OCI-LY3 (cell line): ENCODE data around the gene TMEM178B.

Experiments
- H2AFZ ChIP-seq: fragments of 200-600, 300-600 bp; shearing (Covaris generic); 2 replicates; pipeline ENCODE4 v1.6.0; 2014; ENCODE audit warnings: antibody characterized with exemption, low read depth, low read length
- H3K27ac ChIP-seq: fragments of 200-600, 300-600 bp; sonication (generic); 2 replicates; pipeline ENCODE4 v1.5.1; 2014; ENCODE audit warnings: mild to moderate bottlenecking, low read length, moderate library complexity, mixed read lengths
- H3K27me3 ChIP-seq: fragments of 200-600, 300-600 bp; sonication (generic); 2 replicates; pipeline ENCODE4 v1.6.1; 2014; ENCODE audit warnings: low read depth, low read length, mixed read lengths
- H3K36me3 ChIP-seq: fragments of 200-600, 300-600 bp; sonication (generic); replicated peaks from 2 replicates; pipeline ENCODE3; 2014; ENCODE audit warnings: low read depth, low read length, mixed read lengths
- H3K4me1 ChIP-seq: fragments of 300-600, 200-600 bp; sonication (generic); 2 replicates; pipeline ENCODE4 v1.6.1; 2014; ENCODE audit warnings: low read length, mixed read lengths
- H3K4me2 ChIP-seq: fragments of 200-600, 300-600 bp; sonication (generic); 2 replicates; pipeline ENCODE4 v1.6.1; 2014; ENCODE audit warnings: low read length, mixed read lengths
- H3K4me3 ChIP-seq: fragments of 300-600, 200-600 bp; sonication (generic); 2 replicates; pipeline ENCODE4 v1.5.1; 2014; ENCODE audit warnings: antibody characterized with exemption, mild to moderate bottlenecking, low read length, moderate library complexity
- H3K79me2 ChIP-seq: fragments of 300-600, 200-600 bp; shearing (Covaris generic); 2 replicates; pipeline ENCODE4 v1.6.1; 2014; ENCODE audit warnings: mild to moderate bottlenecking, low read length, mixed read lengths
- H3K9ac ChIP-seq: fragments of 300-600, 200-600 bp; shearing (Covaris generic); 2 replicates; pipeline ENCODE4 v1.6.0; 2014; ENCODE audit warnings: mild to moderate bottlenecking, low read length, moderate library complexity
- H3K9me3 ChIP-seq: fragments of 200-600, 300-600 bp; shearing (Covaris generic); 2 replicates; pipeline ENCODE4 v1.6.1; 2014; ENCODE audit warnings: low read length, mixed read lengths; ENCODE audit not compliant: insufficient read depth
- H4K20me1 ChIP-seq: fragments of 200-600, 300-600 bp; sonication (generic); 2 replicates; pipeline ENCODE4 v1.6.1; 2016; ENCODE audit warnings: low read length, mixed read lengths; ENCODE audit not compliant: insufficient read depth
- EZH2phosphoT487 ChIP-seq: fragments of 200-600 bp; shearing (Covaris generic); IDR thresholded peaks from 2 replicates; pipeline ENCODE4 v1.6.1; 2018; ENCODE audit warnings: antibody characterized with exemption, mixed run types, low read depth
- TF ChIP-seq, protein P1 (sequence below): fragments of 200-600, 300-600 bp; sonication (generic); IDR thresholded peaks from 2 replicates; pipeline ENCODE4 v1.5.1; 2014; ENCODE audit warnings: antibody characterized with exemption, low read length, low read depth

TMEM178B gene

DNA sequence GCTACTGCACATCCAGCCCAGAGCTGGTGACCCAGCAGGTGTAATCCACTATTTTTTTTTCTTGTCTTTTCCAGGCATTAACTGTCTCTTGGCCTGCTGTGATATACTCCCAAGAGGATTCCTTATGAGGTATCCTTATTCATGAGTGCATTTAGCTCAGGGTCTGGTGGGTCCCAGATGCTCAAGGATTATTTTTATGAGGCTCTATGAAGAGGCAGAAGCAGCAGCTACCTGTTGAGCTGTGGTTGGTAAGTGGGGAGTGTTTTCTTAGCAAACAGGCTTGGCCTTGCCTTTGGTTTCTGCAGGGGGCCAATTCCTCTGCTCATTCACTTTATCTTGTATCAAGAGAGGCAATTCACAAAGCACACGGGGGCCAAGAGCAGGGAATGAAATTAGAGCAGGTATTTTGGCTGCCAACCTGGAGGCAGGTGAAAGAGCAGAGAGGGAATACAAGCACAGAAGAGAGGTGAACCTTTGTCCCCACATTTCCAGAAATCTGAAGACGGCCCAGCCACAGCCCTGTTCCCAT lies 221.6 kb downstream of the TMEM178B start:
- no peak overlapping the region for H3K4me2 ChIP-seq
- H3K79me2 ChIP-seq, result no peaks in the 10 kb centered on the region
- no peak for TF ChIP-seq EZH2phosphoT487
- TF ChIP-seq, protein P1, sequence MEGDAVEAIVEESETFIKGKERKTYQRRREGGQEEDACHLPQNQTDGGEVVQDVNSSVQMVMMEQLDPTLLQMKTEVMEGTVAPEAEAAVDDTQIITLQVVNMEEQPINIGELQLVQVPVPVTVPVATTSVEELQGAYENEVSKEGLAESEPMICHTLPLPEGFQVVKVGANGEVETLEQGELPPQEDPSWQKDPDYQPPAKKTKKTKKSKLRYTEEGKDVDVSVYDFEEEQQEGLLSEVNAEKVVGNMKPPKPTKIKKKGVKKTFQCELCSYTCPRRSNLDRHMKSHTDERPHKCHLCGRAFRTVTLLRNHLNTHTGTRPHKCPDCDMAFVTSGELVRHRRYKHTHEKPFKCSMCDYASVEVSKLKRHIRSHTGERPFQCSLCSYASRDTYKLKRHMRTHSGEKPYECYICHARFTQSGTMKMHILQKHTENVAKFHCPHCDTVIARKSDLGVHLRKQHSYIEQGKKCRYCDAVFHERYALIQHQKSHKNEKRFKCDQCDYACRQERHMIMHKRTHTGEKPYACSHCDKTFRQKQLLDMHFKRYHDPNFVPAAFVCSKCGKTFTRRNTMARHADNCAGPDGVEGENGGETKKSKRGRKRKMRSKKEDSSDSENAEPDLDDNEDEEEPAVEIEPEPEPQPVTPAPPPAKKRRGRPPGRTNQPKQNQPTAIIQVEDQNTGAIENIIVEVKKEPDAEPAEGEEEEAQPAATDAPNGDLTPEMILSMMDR, result no peak
- peaks cover 25% of the 10 kb centered on the region for H3K4me1 ChIP-seq
- no peaks in the 10 kb centered on the region for H4K20me1 ChIP-seq
- no peak overlapping the region for H2AFZ ChIP-seq
- no peaks in the 10 kb centered on the region for H3K9me3 ChIP-seq
- no peak overlapping the region for H3K4me3 ChIP-seq
- no peaks in the 10 kb centered on the region for H3K27me3 ChIP-seq
- no peak overlapping the region for H3K27ac ChIP-seq
- H3K9ac ChIP-seq, result no peak overlapping the region
- H3K36me3 ChIP-seq, result no peaks in the 10 kb centered on the region

DNA sequence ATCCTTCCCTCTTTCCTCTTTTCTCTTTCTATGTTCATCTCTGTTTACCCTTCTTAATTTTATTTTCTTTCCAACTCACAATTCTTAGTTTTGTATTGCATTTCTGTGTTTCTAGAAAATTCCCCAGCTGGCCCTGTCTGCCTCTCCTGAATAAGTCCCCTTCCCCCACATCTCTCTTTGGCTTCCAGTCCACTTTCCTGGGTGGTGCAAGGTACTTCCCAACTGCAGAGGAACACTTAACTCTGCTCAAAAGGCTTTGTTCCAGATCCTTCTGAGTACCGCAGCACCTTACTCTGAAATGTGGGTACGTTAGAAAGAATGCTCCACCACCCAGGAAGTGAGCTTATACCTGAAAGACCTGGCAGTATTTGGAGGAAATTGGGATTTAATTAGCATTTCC lies 227.0 kb downstream of the TMEM178B start:
- H3K4me2 ChIP-seq, result no peak overlapping the region
- no peak overlapping the region for H3K27ac ChIP-seq
- no peak overlapping the region for H3K9ac ChIP-seq
- no peaks in the 10 kb centered on the region for H3K27me3 ChIP-seq
- no peaks in the 10 kb centered on the region for H3K79me2 ChIP-seq
- no peaks in the 10 kb centered on the region for H3K36me3 ChIP-seq
- H3K9me3 ChIP-seq, result no peaks in the 10 kb centered on the region
- H4K20me1 ChIP-seq, result 0 out of 2 replicates have a peak, but pooled peaks cover 2% of the 10 kb centered on the region
- no peak overlapping the region for H3K4me3 ChIP-seq
- no peak for TF ChIP-seq EZH2phosphoT487
- TF ChIP-seq, protein P1, result no peak
- H3K4me1 ChIP-seq, result no peaks in the 10 kb centered on the region
- H2AFZ ChIP-seq, result no peak overlapping the region

DNA sequence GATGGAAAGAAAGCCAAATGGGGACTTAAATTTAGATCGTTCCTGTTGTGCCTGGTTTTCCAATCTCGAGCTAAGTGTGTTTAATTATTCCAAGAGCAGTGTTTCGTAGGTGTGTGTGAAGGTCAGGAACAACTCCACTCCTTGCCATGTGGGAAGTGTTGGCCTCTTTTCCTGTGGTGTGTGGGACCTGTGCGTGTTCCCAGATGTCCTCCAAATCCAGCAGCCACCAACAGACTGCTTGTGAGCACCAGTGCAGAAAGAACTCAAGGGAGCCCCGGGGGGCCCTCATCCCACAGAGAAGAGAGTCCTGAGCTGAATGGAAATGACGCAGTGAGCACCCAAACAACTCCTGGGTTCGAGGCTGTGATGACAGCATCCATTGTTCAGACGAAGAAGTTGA lies 227.7 kb downstream of the TMEM178B start:
- Histone ChIP-seq H3K79me2 (no peaks in the 10 kb centered on the region), H4K20me1 (0 out of 2 replicates have a peak, but pooled peaks cover 2% of the 10 kb centered on the region), H3K4me3 (no peak overlapping the region), H3K4me1 (no peaks in the 10 kb centered on the region), H3K36me3 (no peaks in the 10 kb centered on the region), H3K9ac (no peak overlapping the region), H3K27ac (no peak overlapping the region), H3K27me3 (no peaks in the 10 kb centered on the region), H3K4me2 (no peak overlapping the region), H3K9me3 (no peaks in the 10 kb centered on the region), H2AFZ (no peak overlapping the region)
- TF ChIP-seq EZH2phosphoT487, result no peak
- TF ChIP-seq, protein P1, result no peak

DNA sequence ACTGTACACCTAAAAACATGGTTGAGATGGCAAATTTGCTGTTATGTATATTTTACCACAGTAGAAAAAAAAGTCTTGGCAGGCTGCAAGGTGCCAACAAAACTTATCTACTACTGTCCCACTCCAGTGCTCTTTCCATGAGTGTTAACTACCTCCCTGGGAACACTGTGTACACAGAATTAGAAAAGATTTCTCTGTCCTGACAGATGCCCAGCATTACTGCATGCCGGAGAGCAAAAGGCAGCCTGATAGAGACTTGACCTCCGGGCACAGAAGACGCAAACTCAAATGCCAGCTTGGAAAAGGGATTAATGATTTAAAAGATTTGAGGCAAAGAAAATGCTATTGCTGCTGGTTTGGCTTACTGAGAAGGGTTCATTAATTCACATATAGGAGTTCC lies 228.8 kb downstream of the TMEM178B start:
- H3K79me2 ChIP-seq, result no peaks in the 10 kb centered on the region
- H3K9me3 ChIP-seq, result no peaks in the 10 kb centered on the region
- 0 out of 2 replicates have a peak, but pooled peaks cover 2% of the 10 kb centered on the region for H4K20me1 ChIP-seq
- no peak overlapping the region for H3K27ac ChIP-seq
- no peaks in the 10 kb centered on the region for H3K36me3 ChIP-seq
- no peaks in the 10 kb centered on the region for H3K27me3 ChIP-seq
- H3K9ac ChIP-seq, result no peak overlapping the region
- TF ChIP-seq, protein P1, result no peak
- no peak for TF ChIP-seq EZH2phosphoT487
- no peak overlapping the region for H3K4me3 ChIP-seq
- no peak overlapping the region for H2AFZ ChIP-seq
- no peak overlapping the region for H3K4me2 ChIP-seq
- H3K4me1 ChIP-seq, result no peaks in the 10 kb centered on the region
